ENCODE data around the gene P2RX1.

P2RX1 gene

GRCh38 chr17:3861761-3862681 is 54.2 kb downstream of the P2RX1 start:
- Histone ChIP-seq H3K27me3 (ENCODE audit: control insufficient read depth in 3 of 3, insufficient read depth in 3 of 3, low read depth in 1 of 3, low read length in 3 of 3) (no peaks in the 10 kb centered on the region), H3K36me3 (replicated peaks in 1 of 2; ENCODE audit: control insufficient read depth in 2 of 2, insufficient read depth in 2 of 2, low read length in 2 of 2) (peaks cover 0 to 4% of the 10 kb centered on the region in 2 donors), H3K79me1 (ENCODE audit: low read depth, low read length) (no peaks in the 10 kb centered on the region), H2BK120ac (ENCODE audit: low read depth, low read length) (no peak overlapping the region), H3K14ac (ENCODE audit: low read length) (no peak overlapping the region), H3K18ac (ENCODE audit: low read length) (no peak overlapping the region), H2BK15ac (ENCODE audit: low read length) (no peak overlapping the region), H3K23ac (ENCODE audit: low read depth, low read length, poor library complexity) (no peak overlapping the region), H4K91ac (ENCODE audit: low read depth, low read length, poor library complexity) (no peak overlapping the region), H3K4me1 (ENCODE audit: control insufficient read depth in 2 of 2, insufficient read depth in 1 of 2, low read depth in 1 of 2, low read length in 2 of 2) (peaks cover 0 to 2% of the 10 kb centered on the region in 2 donors), H2AK5ac (ENCODE audit: low read depth, low read length) (no peak overlapping the region), H3K4me3 (ENCODE audit: low read length in 2 of 2) (no peak overlapping the region), H4K8ac (ENCODE audit: low read depth, low read length) (no peak overlapping the region), H3K9ac (ENCODE audit: low read depth, low read length, poor library complexity) (peak overlapping the region; percentile 30), H2BK5ac (ENCODE audit: low read length) (no peak overlapping the region), H3K9me3 (replicated peaks in 1 of 2; ENCODE audit: control insufficient read depth in 2 of 2, insufficient read depth in 1 of 2, low read depth in 1 of 2, low read length in 2 of 2) (no peaks in the 10 kb centered on the region), H3K27ac (replicated peaks; ENCODE audit: low read length) (no peak overlapping the region), H2BK12ac (ENCODE audit: low read length) (no peak overlapping the region), H3K4me2 (ENCODE audit: insufficient read depth, low read length, poor library complexity, severe bottlenecking) (no peak overlapping the region), H3K4ac (ENCODE audit: low read length) (no peak overlapping the region), H2AFZ (ENCODE audit: low read length) (peak overlapping the region; percentile 76)
- WGBS, 2 donors (ENCODE audit: extremely low coverage in 2 of 2, insufficient read length in 2 of 2, insufficient replicate concordance in 1 of 2): no CpG with 5 or more reads among the region's 28 CpGs
- no peak for DNase-seq (ENCODE audit: low spot score)

GRCh38 chr17:3860939-3861700 is 55.1 kb downstream of the P2RX1 start:
- no peaks in the 10 kb centered on the region for H3K27me3 ChIP-seq (ENCODE audit: control insufficient read depth in 3 of 3, insufficient read depth in 3 of 3, low read depth in 1 of 3, low read length in 3 of 3)
- H3K27ac ChIP-seq (replicated peaks; ENCODE audit: low read length): no peak overlapping the region
- H2BK5ac ChIP-seq (ENCODE audit: low read length): no peak overlapping the region
- no peak overlapping the region for H3K4me2 ChIP-seq (ENCODE audit: insufficient read depth, low read length, poor library complexity, severe bottlenecking)
- no peak overlapping the region for H3K4me3 ChIP-seq (ENCODE audit: low read length in 2 of 2)
- no peak overlapping the region for H3K14ac ChIP-seq (ENCODE audit: low read length)
- no peak overlapping the region for H2BK12ac ChIP-seq (ENCODE audit: low read length)
- H3K9me3 ChIP-seq (replicated peaks in 1 of 2; ENCODE audit: control insufficient read depth in 2 of 2, insufficient read depth in 1 of 2, low read depth in 1 of 2, low read length in 2 of 2): no peaks in the 10 kb centered on the region
- H3K23ac ChIP-seq (ENCODE audit: low read depth, low read length, poor library complexity): no peak overlapping the region
- no peak overlapping the region for H3K18ac ChIP-seq (ENCODE audit: low read length)
- H4K91ac ChIP-seq (ENCODE audit: low read depth, low read length, poor library complexity): no peak overlapping the region
- H2AFZ ChIP-seq (ENCODE audit: low read length): no peak overlapping the region
- no peaks in the 10 kb centered on the region for H3K79me1 ChIP-seq (ENCODE audit: low read depth, low read length)
- no peak for DNase-seq (ENCODE audit: low spot score)
- no peak overlapping the region for H2AK5ac ChIP-seq (ENCODE audit: low read depth, low read length)
- H4K8ac ChIP-seq (ENCODE audit: low read depth, low read length): no peak overlapping the region
- WGBS, 2 donors (ENCODE audit: extremely low coverage in 2 of 2, insufficient read length in 2 of 2, insufficient replicate concordance in 1 of 2): no CpG with 5 or more reads among the region's 30 CpGs
- peaks cover 0 to 4% of the 10 kb centered on the region in 2 donors for H3K36me3 ChIP-seq (replicated peaks in 1 of 2; ENCODE audit: control insufficient read depth in 2 of 2, insufficient read depth in 2 of 2, low read length in 2 of 2)
- peaks cover 0 to 2% of the 10 kb centered on the region in 2 donors for H3K4me1 ChIP-seq (ENCODE audit: control insufficient read depth in 2 of 2, insufficient read depth in 1 of 2, low read depth in 1 of 2, low read length in 2 of 2)
- no peak overlapping the region for H3K9ac ChIP-seq (ENCODE audit: low read depth, low read length, poor library complexity)
- no peak overlapping the region for H2BK120ac ChIP-seq (ENCODE audit: low read depth, low read length)
- no peak overlapping the region for H3K4ac ChIP-seq (ENCODE audit: low read length)
- H2BK15ac ChIP-seq (ENCODE audit: low read length): no peak overlapping the region

- Histone ChIP-seq H3K9me3 (replicated peaks in 1 of 2; ENCODE audit: control insufficient read depth in 2 of 2, insufficient read depth in 1 of 2, low read depth in 1 of 2, low read length in 2 of 2) (no peaks in the 10 kb centered on the region), H3K23ac (ENCODE audit: low read depth, low read length, poor library complexity) (no peak overlapping the region), H3K27ac (replicated peaks; ENCODE audit: low read length) (no peak overlapping the region), H2BK5ac (ENCODE audit: low read length) (no peak overlapping the region), H2AFZ (ENCODE audit: low read length) (no peak overlapping the region), H3K4ac (ENCODE audit: low read length) (no peak overlapping the region), H3K4me2 (ENCODE audit: insufficient read depth, low read length, poor library complexity, severe bottlenecking) (no peak overlapping the region), H2BK120ac (ENCODE audit: low read depth, low read length) (no peak overlapping the region), H3K4me1 (ENCODE audit: control insufficient read depth in 2 of 2, insufficient read depth in 1 of 2, low read depth in 1 of 2, low read length in 2 of 2) (peaks cover 0 to 2% of the 10 kb centered on the region in 2 donors), H2AK5ac (ENCODE audit: low read depth, low read length) (no peak overlapping the region), H2BK15ac (ENCODE audit: low read length) (no peak overlapping the region), H2BK12ac (ENCODE audit: low read length) (no peak overlapping the region), H3K9ac (ENCODE audit: low read depth, low read length, poor library complexity) (no peak overlapping the region), H3K79me1 (ENCODE audit: low read depth, low read length) (no peaks in the 10 kb centered on the region), H3K4me3 (ENCODE audit: low read length in 2 of 2) (no peak overlapping the region), H3K18ac (ENCODE audit: low read length) (peak overlapping the region; percentile 57), H3K36me3 (replicated peaks in 1 of 2; ENCODE audit: control insufficient read depth in 2 of 2, insufficient read depth in 2 of 2, low read length in 2 of 2) (peaks cover 0 to 4% of the 10 kb centered on the region in 2 donors), H4K8ac (ENCODE audit: low read depth, low read length) (no peak overlapping the region), H3K14ac (ENCODE audit: low read length) (no peak overlapping the region), H3K27me3 (ENCODE audit: control insufficient read depth in 3 of 3, insufficient read depth in 3 of 3, low read depth in 1 of 3, low read length in 3 of 3) (no peaks in the 10 kb centered on the region), H4K91ac (ENCODE audit: low read depth, low read length, poor library complexity) (no peak overlapping the region)
- no CpG with 5 or more reads among the region's 9 CpGs for WGBS, 2 donors (ENCODE audit: extremely low coverage in 2 of 2, insufficient read length in 2 of 2, insufficient replicate concordance in 1 of 2)
- no peak for DNase-seq (ENCODE audit: low spot score)
Measured at GRCh38 chr17:3859940-3860339, 56.3 kb downstream of the P2RX1 start.

Data from neuronal stem cell (in vitro differentiated cells).